ENCODE data around the gene PGM5. TPM values are rescaled to one million over a fixed set of nuclear protein-coding genes. Genes with fewer than 3 reads are reported as not detected.
A peak's percentile ranks its signal among the peaks of the same experiment; 100 is the strongest.

PGM5 gene
- total RNA-seq, 2 donors from 2014 or later = 6.5 to 6.9 TPM

DNA sequence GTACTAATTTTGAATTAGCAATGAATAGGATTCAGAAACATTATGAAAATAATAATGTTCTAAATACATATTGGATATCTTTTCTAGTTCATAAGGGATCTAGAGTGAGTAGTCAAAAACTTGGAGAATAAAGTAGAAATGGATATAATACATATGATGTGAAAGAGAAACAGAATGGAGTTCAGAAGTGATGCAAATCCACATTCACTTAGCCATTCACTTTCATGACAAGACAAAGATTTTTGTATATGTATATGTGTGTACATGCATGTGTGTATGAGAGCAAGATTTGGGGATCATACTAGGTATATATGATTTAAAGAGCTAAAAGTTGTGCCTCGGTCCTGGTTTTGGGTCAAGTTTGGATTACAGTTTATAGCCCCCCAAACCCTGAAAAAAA lies 150.1 kb downstream of the PGM5 start:
- Histone ChIP-seq H3K36me3 (replicated peaks in 1 of 2; ENCODE audit: insufficient read depth in 1 of 2, low read depth in 2 of 2) (no peaks in the 10 kb centered on the region), H3K27ac (no peak overlapping the region), H3K4me3 (no peak overlapping the region), H3K4me1 (no peaks in the 10 kb centered on the region), H3K9me3 (no peaks in the 10 kb centered on the region), H3K27me3 (no peaks in the 10 kb centered on the region)
- WGBS, 2 donors = 94 to 96% methylated on average over 1 of the region's 1 CpG
- DNase-seq (no peak), ATAC-seq (no peak)
- intact Hi-C loops (cut with DNase I) = no loop called here
- TF ChIP-seq, protein P1, sequence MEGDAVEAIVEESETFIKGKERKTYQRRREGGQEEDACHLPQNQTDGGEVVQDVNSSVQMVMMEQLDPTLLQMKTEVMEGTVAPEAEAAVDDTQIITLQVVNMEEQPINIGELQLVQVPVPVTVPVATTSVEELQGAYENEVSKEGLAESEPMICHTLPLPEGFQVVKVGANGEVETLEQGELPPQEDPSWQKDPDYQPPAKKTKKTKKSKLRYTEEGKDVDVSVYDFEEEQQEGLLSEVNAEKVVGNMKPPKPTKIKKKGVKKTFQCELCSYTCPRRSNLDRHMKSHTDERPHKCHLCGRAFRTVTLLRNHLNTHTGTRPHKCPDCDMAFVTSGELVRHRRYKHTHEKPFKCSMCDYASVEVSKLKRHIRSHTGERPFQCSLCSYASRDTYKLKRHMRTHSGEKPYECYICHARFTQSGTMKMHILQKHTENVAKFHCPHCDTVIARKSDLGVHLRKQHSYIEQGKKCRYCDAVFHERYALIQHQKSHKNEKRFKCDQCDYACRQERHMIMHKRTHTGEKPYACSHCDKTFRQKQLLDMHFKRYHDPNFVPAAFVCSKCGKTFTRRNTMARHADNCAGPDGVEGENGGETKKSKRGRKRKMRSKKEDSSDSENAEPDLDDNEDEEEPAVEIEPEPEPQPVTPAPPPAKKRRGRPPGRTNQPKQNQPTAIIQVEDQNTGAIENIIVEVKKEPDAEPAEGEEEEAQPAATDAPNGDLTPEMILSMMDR (IDR thresholded peaks at IDR 0.05) = no peak
- TF ChIP-seq POLR2A (IDR thresholded peaks at IDR 0.05) = no peak

DNA sequence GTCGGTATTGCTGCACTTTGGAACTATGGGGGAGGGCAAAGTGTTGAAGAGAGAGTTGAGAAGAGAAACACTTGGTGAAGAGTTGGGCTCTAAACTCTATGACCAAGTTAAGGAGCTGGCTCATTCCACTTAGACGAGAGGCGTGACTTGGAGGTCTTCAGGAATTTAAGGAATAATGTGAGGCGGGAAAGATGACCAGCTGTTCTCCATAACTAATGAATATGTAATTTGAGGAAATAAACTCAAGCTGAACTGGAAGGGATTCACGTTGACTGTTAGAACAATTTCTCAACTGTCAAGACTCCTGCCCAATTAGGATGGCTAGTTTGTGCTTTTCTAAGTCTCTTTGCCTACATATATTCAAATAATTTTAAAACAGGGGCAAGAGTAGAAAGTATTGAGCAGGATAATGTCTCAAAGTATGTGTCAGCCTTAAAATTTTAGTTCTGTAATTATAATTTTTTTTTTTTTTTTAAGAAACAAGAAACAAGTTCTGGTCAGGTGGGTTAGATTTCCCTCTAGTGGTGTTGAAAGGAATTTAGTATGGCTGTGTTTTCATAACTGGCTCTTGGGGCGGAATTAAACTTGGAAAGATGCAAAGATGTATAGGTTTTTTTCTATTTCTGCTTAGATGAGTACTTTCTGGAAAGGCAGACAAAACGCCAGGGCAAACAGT lies 150.9 kb downstream of the PGM5 start:
- no peak overlapping the region for H3K4me3 ChIP-seq
- DNase-seq (no peak), ATAC-seq (no peak)
- intact Hi-C loops (cut with DNase I) = no loop called here
- H3K27ac ChIP-seq = no peak overlapping the region
- 44 to 53% methylated on average over 7 of the region's 7 CpGs for WGBS, 2 donors
- TF ChIP-seq, protein P1 (IDR thresholded peaks at IDR 0.05) = peak; percentile 14 to 70 (median 66)
- TF ChIP-seq POLR2A (IDR thresholded peaks at IDR 0.05) = no peak
- H3K9me3 ChIP-seq = no peaks in the 10 kb centered on the region
- no peaks in the 10 kb centered on the region for H3K27me3 ChIP-seq
- H3K36me3 ChIP-seq (replicated peaks in 1 of 2; ENCODE audit: insufficient read depth in 1 of 2, low read depth in 2 of 2) = no peaks in the 10 kb centered on the region
- no peaks in the 10 kb centered on the region for H3K4me1 ChIP-seq

DNA sequence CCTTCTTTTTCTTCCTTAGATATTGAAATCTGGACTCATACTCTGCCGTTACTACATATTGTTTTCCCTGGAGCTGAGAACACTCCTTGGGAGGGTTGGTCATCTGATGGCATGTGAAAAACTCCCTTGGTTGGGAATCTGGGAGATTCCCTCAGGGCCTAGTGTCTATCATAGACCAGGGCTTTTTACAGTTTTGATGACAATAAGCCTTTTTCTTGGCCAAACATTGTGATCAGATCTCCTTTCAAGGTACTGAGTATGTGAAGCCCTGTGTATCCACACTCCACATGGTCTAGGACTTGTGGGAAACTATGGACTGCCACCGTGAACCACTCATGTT lies 151.4 kb downstream of the PGM5 start:
- Histone ChIP-seq H3K4me1 (no peaks in the 10 kb centered on the region), H3K27ac (no peak overlapping the region), H3K4me3 (no peak overlapping the region), H3K27me3 (no peaks in the 10 kb centered on the region), H3K36me3 (replicated peaks in 1 of 2; ENCODE audit: insufficient read depth in 1 of 2, low read depth in 2 of 2) (no peaks in the 10 kb centered on the region), H3K9me3 (no peaks in the 10 kb centered on the region)
- ATAC-seq = no peak
- no peak for TF ChIP-seq POLR2A (IDR thresholded peaks at IDR 0.05)
- TF ChIP-seq, protein P1 (IDR thresholded peaks at IDR 0.05) = peak in 1 of 7 experiments; percentile 0
- no peak for DNase-seq
- WGBS, 2 donors = 35 to 44% methylated on average over 2 of the region's 2 CpGs
- intact Hi-C loops (cut with DNase I) = no loop called here

DNA sequence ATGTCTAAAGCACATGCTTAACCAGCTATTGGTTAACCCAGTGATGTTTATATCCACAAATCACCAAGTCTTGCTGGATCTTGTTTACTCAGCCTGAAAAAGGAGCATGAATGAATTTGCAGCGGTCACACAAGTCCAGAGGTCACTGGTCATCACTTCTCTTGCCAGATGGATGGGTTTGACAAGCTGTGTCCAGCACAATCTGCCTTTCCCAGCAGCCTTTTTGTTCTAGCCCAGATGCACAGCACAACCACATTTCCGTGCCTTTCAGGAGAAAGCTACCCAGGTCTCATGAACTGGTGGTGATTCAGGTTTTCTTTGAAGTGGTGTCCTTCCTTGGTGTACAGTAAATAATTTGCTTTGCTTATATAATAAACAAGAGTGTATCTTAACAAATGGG lies 152.1 kb downstream of the PGM5 start:
- Histone ChIP-seq H3K9me3 (no peaks in the 10 kb centered on the region), H3K4me1 (no peaks in the 10 kb centered on the region), H3K4me3 (no peak overlapping the region), H3K36me3 (replicated peaks in 1 of 2; ENCODE audit: insufficient read depth in 1 of 2, low read depth in 2 of 2) (no peaks in the 10 kb centered on the region), H3K27me3 (no peaks in the 10 kb centered on the region), H3K27ac (no peak overlapping the region)
- no peak for ATAC-seq
- 53 to 63% methylated on average over 2 of the region's 2 CpGs for WGBS, 2 donors
- DNase-seq = no peak
- intact Hi-C loops (cut with DNase I) = no loop called here
- TF ChIP-seq POLR2A (IDR thresholded peaks at IDR 0.05) = no peak
- TF ChIP-seq, protein P1 (IDR thresholded peaks at IDR 0.05) = no peak

DNA sequence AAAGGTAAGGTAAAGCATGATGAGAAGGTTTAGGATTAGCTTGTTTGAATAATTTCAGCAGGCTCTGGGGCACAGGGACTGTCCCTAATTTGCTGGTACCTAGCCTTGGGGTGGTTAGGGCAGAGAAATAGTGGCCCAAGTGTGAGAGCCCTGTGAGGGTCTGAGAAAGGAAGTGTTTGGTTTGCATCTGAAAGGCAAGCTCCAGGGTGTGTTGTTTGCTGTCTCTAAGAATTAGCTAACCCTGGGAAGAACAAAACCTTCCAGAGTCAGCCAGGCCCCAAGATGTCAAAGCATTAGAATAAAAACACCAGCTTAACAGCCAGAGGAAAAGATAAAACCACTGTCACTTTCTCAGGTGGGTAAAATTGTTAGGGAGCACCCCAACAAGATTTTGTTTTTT lies 153.3 kb downstream of the PGM5 start:
- ATAC-seq = no peak
- DNase-seq = no peak
- Histone ChIP-seq H3K4me3 (no peak overlapping the region), H3K4me1 (no peaks in the 10 kb centered on the region), H3K9me3 (no peaks in the 10 kb centered on the region), H3K27ac (no peak overlapping the region), H3K27me3 (no peaks in the 10 kb centered on the region), H3K36me3 (replicated peaks in 1 of 2; ENCODE audit: insufficient read depth in 1 of 2, low read depth in 2 of 2) (no peaks in the 10 kb centered on the region)
- intact Hi-C loops (cut with DNase I) = no loop called here
- TF ChIP-seq, protein P1 (IDR thresholded peaks at IDR 0.05) = no peak
- TF ChIP-seq POLR2A (IDR thresholded peaks at IDR 0.05) = no peak
